ENCODE measurements around the gene C16orf89. TPM values are rescaled to one million over a fixed set of nuclear protein-coding genes. Genes with fewer than 3 reads are reported as not detected.
"Not testable (repeated sequence)": the region's sequence is repeated elsewhere in the genome, so short reads cannot be mapped to it uniquely, and the experiment has no call there.

Gene C16orf89
- total RNA-seq, 1 donor from 2014 or later: not detected

DNA sequence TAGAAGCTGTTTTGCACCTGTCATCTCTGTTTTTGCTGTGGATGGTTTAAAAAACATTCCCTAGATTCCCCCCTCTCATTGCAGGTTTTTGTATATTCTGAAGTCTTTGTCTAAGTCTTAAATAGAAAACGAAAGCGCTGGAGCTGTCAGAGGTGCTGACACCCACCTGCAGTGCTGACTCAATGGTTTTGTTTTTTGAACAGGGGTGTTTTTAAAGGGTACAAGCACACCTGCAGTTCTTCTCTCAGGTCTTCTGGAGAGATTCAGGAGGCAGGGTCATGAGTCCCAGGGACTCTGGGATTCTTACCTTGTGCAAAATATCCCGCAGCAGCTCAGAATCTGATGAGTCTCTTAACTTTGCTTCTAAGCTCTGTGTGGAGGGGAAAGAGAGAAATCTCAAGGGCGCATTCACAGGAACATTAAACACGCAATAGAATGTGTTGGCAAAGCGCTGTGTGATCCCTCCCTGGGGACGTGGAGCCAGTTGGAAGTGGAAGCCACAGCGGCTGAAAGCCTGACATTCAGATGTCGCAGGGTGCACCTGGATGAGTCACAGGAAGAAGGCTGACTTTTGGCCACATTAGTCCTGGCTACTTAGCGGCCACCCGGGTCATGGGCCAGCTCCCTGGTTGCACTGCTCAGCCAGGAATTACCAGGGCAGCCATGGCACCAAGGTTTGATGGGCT lies 29.5 kb upstream of the C16orf89 start:
- not testable (repeated sequence) for H3K9me3 Mint-ChIP-seq; H3K27ac Mint-ChIP-seq (ENCODE audit: unreplicated experiment); H3K27me3 Mint-ChIP-seq (ENCODE audit: low read depth); DNase-seq (ENCODE audit: low read depth, low spot score); H3K36me3 Mint-ChIP-seq (ENCODE audit: low read depth)
- Mint-ChIP-seq H3K4me3 (peak overlapping the region; percentile 67), H3K4me1 (peaks cover 17% of the 10 kb centered on the region)

- H3K27ac Mint-ChIP-seq (ENCODE audit: unreplicated experiment); H3K9me3 Mint-ChIP-seq; H3K36me3 Mint-ChIP-seq (ENCODE audit: low read depth); H3K27me3 Mint-ChIP-seq (ENCODE audit: low read depth); DNase-seq (ENCODE audit: low read depth, low spot score): not testable (repeated sequence)
- Mint-ChIP-seq H3K4me3 (peak overlapping the region; percentile 41), H3K4me1 (peaks cover 15% of the 10 kb centered on the region)
Observed at GRCh38 chr16:5093746-5094145, 28.0 kb upstream of the C16orf89 start.

DNA sequence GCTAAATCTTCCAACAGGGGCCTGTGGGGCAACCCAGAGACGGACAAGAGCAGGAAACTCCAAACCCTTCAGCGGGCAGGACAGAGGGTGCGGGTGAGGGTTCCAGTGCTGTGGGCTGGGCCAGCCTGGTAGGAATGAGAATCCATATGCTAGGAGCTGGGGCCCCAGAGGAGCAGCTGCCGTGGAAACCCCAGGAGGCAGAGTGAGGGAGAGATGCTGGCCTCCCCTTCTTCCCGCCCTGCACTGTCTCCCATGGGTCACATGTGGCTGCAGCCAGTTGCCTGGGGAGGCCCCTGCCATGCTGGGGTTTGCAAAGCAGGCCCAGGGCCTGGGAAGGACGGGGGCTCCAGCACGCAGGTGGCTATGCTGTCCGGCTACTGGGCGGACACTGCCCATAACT lies 27.3 kb upstream of the C16orf89 start:
- H3K27ac Mint-ChIP-seq (ENCODE audit: unreplicated experiment); H3K36me3 Mint-ChIP-seq (ENCODE audit: low read depth); DNase-seq (ENCODE audit: low read depth, low spot score); H3K27me3 Mint-ChIP-seq (ENCODE audit: low read depth); H3K9me3 Mint-ChIP-seq: not testable (repeated sequence)
- peaks cover 14% of the 10 kb centered on the region for H3K4me1 Mint-ChIP-seq
- peak overlapping the region; percentile 27 for H3K4me3 Mint-ChIP-seq

DNA sequence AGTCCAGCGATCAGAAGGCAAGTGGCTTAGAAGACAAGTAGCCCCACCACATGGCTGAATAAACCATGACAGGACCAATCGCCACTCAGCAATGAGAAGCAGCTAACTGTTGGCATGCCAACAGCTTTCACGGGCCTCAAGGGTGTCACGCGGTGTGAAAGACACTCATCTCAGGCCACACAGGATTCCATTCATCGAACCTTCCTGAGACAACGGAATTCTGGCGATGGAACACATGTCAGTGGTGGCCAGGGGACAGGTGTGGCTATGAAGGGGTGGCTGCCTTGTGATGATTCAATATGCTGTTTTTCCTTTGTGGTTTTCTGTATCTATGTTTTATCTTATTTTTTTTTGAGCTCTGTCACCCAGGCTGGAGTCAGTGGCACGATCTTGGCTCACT lies 24.8 kb upstream of the C16orf89 start:
- not testable (repeated sequence) for H3K4me1 Mint-ChIP-seq; H3K9me3 Mint-ChIP-seq; H3K36me3 Mint-ChIP-seq (ENCODE audit: low read depth); H3K27me3 Mint-ChIP-seq (ENCODE audit: low read depth); H3K4me3 Mint-ChIP-seq; DNase-seq (ENCODE audit: low read depth, low spot score); H3K27ac Mint-ChIP-seq (ENCODE audit: unreplicated experiment)

- not testable (repeated sequence) for H3K4me3 Mint-ChIP-seq; H3K4me1 Mint-ChIP-seq; H3K9me3 Mint-ChIP-seq; H3K36me3 Mint-ChIP-seq (ENCODE audit: low read depth); H3K27me3 Mint-ChIP-seq (ENCODE audit: low read depth); DNase-seq (ENCODE audit: low read depth, low spot score); H3K27ac Mint-ChIP-seq (ENCODE audit: unreplicated experiment)
Observed at GRCh38 chr16:5089911-5090555, 24.3 kb upstream of the C16orf89 start.

DNA sequence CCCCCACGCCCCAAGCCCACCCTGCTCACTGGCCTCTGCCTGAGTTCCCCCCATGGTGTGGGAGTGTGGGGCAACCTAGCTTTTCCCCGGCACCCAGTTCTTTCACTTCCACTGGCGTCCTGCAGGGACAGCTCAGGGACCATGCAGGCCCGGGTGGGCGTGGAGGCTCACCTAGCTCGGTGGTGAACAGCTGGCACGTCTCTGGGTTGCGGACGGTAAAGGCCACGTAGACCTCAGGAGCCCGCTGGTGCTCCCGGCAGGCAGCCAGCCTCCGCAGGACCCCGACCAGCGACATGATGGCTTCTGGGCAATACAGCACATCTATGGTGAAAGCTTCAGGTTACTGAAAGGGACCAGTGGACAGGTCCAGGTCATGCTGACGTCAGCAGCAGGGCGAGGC lies 23.2 kb upstream of the C16orf89 start:
- H3K27me3 Mint-ChIP-seq (ENCODE audit: low read depth); H3K36me3 Mint-ChIP-seq (ENCODE audit: low read depth); H3K27ac Mint-ChIP-seq (ENCODE audit: unreplicated experiment): not testable (repeated sequence)

DNA sequence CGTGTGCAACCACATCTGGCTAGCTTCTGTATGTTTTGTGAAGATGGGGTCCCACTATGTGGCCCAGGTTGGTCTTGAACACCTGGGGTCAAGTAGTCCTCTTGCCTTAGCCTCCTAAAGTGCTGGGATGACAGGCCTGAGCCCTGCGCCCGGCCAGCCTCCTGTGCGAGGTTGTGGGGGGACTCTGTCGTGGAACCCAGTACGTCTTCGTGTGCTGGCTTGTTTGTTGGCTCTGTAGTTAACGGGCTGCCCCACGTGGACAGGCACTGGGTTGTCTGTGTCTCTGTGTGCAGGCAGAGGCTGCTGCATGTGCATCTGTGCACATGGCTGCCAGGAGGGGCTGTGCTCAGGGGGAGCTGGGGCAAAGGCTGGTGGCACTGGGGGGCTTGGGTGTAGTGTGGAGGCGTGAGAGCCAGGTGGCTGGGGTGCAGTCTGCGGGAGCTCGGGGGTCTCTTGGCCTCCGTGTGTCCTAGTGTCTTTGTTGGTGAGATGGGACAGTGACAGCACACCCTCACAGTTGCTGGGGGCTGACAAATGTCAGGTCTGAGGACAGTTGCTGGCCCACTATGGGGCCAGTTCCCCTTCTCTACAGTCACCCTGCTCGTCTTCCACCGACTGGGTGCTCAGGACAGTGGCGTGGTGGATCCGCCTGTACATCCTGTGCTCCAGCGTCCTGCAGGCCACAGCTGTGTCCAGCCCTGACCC lies 22.5 kb upstream of the C16orf89 start:
- H3K36me3 Mint-ChIP-seq (ENCODE audit: low read depth): not testable (repeated sequence)

More for the DNA sequence above, 23.2 kb upstream of the C16orf89 start:
- not testable (repeated sequence) for H3K4me1 Mint-ChIP-seq; DNase-seq (ENCODE audit: low read depth, low spot score); H3K4me3 Mint-ChIP-seq; H3K9me3 Mint-ChIP-seq

GRCh38 chr16:5085716-5086115 lies 20.0 kb upstream of the C16orf89 start:
- not testable (repeated sequence) for H3K27me3 Mint-ChIP-seq (ENCODE audit: low read depth); H3K4me3 Mint-ChIP-seq; H3K27ac Mint-ChIP-seq (ENCODE audit: unreplicated experiment); H3K9me3 Mint-ChIP-seq; H3K36me3 Mint-ChIP-seq (ENCODE audit: low read depth); DNase-seq (ENCODE audit: low read depth, low spot score); H3K4me1 Mint-ChIP-seq

More for the DNA sequence above, 22.5 kb upstream of the C16orf89 start:
- H3K27ac Mint-ChIP-seq (ENCODE audit: unreplicated experiment); H3K9me3 Mint-ChIP-seq; DNase-seq (ENCODE audit: low read depth, low spot score); H3K4me3 Mint-ChIP-seq; H3K4me1 Mint-ChIP-seq; H3K27me3 Mint-ChIP-seq (ENCODE audit: low read depth): not testable (repeated sequence)

DNA sequence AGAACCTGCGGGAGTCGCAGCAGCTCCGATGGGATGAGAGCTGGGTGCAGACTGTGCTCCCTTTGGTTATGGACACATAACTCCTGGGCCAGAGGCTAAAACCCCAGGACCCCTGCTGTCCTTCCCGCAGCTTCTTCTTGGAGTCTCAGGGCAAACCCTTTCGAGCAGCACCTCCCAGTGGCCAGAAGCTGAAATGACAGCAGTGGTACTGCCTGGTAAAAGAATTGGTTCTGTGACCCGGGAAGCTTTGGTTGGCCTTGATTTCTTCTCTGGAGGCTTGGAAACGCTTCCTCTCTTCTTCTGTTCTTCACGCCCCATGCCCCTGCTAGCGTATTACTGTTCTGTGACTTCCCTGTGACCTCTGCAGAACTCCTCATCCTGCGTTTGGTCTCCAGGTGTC lies 19.0 kb upstream of the C16orf89 start:
- not testable (repeated sequence) for H3K27ac Mint-ChIP-seq (ENCODE audit: unreplicated experiment); H3K4me3 Mint-ChIP-seq; H3K27me3 Mint-ChIP-seq (ENCODE audit: low read depth); H3K4me1 Mint-ChIP-seq; H3K36me3 Mint-ChIP-seq (ENCODE audit: low read depth); H3K9me3 Mint-ChIP-seq
- peak; percentile 58 for DNase-seq (ENCODE audit: low read depth, low spot score)
- TF ChIP-seq, protein P1, sequence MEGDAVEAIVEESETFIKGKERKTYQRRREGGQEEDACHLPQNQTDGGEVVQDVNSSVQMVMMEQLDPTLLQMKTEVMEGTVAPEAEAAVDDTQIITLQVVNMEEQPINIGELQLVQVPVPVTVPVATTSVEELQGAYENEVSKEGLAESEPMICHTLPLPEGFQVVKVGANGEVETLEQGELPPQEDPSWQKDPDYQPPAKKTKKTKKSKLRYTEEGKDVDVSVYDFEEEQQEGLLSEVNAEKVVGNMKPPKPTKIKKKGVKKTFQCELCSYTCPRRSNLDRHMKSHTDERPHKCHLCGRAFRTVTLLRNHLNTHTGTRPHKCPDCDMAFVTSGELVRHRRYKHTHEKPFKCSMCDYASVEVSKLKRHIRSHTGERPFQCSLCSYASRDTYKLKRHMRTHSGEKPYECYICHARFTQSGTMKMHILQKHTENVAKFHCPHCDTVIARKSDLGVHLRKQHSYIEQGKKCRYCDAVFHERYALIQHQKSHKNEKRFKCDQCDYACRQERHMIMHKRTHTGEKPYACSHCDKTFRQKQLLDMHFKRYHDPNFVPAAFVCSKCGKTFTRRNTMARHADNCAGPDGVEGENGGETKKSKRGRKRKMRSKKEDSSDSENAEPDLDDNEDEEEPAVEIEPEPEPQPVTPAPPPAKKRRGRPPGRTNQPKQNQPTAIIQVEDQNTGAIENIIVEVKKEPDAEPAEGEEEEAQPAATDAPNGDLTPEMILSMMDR (conservative IDR thresholded peaks at IDR 0.05): peak; percentile 68

DNA sequence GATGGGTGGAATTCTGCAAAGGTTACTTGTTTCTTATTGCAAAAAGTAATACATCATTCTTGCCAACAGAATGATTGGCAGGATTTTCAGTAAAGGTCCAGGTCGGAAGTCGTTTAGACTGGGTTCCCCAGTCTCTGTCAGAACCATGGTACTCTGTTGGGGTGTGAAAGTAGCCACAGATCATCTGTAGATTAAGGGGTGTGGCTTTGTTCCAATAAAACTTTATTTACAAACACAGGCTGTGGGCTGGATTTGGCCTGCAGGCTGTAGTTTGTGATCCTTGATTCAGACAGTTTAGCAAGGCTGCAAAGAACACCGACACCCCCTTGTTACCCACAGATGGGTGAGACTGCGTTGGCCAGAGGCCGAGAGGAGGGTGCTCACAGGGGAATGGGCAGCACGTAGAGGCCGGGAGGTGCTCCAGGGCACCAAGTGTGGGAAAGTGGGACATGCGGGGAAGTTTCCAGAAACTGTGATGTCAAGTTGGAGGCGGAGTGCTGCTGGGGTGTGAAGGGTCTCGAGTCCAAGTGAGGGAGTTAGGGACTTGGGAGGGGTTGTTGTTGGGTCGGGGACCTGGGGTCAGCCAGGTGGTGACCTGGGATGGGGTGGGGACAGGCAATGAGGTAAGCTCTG lies 18.5 kb upstream of the C16orf89 start:
- not testable (repeated sequence) for H3K27me3 Mint-ChIP-seq (ENCODE audit: low read depth); H3K4me3 Mint-ChIP-seq; H3K9me3 Mint-ChIP-seq; H3K36me3 Mint-ChIP-seq (ENCODE audit: low read depth); DNase-seq (ENCODE audit: low read depth, low spot score); H3K27ac Mint-ChIP-seq (ENCODE audit: unreplicated experiment); H3K4me1 Mint-ChIP-seq

DNA sequence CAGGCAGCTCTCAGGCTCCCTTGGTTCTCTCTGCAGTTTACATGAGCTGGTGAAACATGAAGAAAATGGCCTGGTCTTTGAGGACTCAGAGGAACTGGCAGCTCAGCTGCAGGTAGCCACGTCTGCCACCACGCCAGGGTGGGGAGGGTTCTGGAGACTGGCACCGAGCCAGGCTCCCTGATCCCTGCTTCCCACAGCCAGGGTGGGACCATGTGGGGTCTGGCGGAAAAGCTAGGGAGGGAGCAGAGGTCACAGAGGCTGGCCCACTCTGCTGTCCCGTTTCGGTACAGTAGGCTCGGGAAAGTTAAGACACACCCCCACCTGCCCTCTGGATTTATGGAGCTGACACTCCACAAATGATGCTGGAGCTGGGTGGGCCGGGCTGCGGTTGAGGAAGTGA lies 17.9 kb upstream of the C16orf89 start:
- not testable (repeated sequence) for DNase-seq (ENCODE audit: low read depth, low spot score); H3K27me3 Mint-ChIP-seq (ENCODE audit: low read depth); H3K36me3 Mint-ChIP-seq (ENCODE audit: low read depth); H3K27ac Mint-ChIP-seq (ENCODE audit: unreplicated experiment); H3K4me1 Mint-ChIP-seq; H3K9me3 Mint-ChIP-seq; H3K4me3 Mint-ChIP-seq

GRCh38 chr16:5080996-5081395 lies 15.2 kb upstream of the C16orf89 start:
- not testable (repeated sequence) for H3K4me1 Mint-ChIP-seq; H3K27ac Mint-ChIP-seq (ENCODE audit: unreplicated experiment); DNase-seq (ENCODE audit: low read depth, low spot score); H3K9me3 Mint-ChIP-seq; H3K36me3 Mint-ChIP-seq (ENCODE audit: low read depth); H3K4me3 Mint-ChIP-seq; H3K27me3 Mint-ChIP-seq (ENCODE audit: low read depth)
